Upper lobe of left lung (tissue), 6 donors: ENCODE measurements around the gene HMX1. TPM values are rescaled to one million over a fixed set of nuclear protein-coding genes. Genes with fewer than 3 reads are reported as not detected.
A peak's percentile ranks its signal among the peaks of the same experiment; 100 is the strongest.

Experiments used
- ATAC-seq, 2 donors: fragments of 200-7000 bp; cut with Tn5 transposase; one replicate each; pipeline ENCODE4 v1.9.1; 2022; ENCODE audit warnings: mild to moderate bottlenecking in 2 of 2, moderate library complexity in 2 of 2; ENCODE audit not compliant: low FRiP score in 2 of 2
- DNase-seq, 2 donors: peaks; one replicate each; pipeline ENCODE4 v3.0.0-alpha.2; 2019 to 2020
- H3K27ac ChIP-seq, 4 donors: fragments of 200-600 bp; sonication (generic); one replicate each; pipeline ENCODE4 v1.5.1; 2016 to 2019
- H3K27me3 ChIP-seq, 4 donors: fragments of 200-600 bp; sonication (generic); one replicate each; pipeline ENCODE4 v1.5.1; 2017 to 2019
- H3K36me3 ChIP-seq, 4 donors: fragments of 200-600 bp; sonication (generic); one replicate each; pipeline ENCODE4 v1.5.1; 2016 to 2019
- H3K4me1 ChIP-seq, 4 donors: fragments of 200-600 bp; sonication (generic); one replicate each; pipeline ENCODE4 v1.5.1; 2018 to 2019
- H3K4me3 ChIP-seq, 4 donors: fragments of 200-600 bp; sonication (generic); one replicate each; pipeline ENCODE4 v1.5.1; 2017 to 2019; ENCODE audit warnings: mild to moderate bottlenecking in 2 of 4, moderate library complexity in 1 of 4
- H3K9me3 ChIP-seq, 4 donors: fragments of 200-600 bp; sonication (generic); one replicate each; pipeline ENCODE4 v1.5.1; 2018 to 2019
- EP300 ChIP-seq, 4 donors: sonication (generic); formaldehyde crosslinking; IDR thresholded peaks; one replicate each; pipeline ENCODE4 v1.5.1; 2017; ENCODE audit warnings: antibody characterized with exemption in 4 of 4, control low read depth in 2 of 4
- POLR2A ChIP-seq, 4 donors: fragments of 450-650 bp; IDR thresholded peaks; one replicate each; pipeline ENCODE4 v1.5.1; 2016 to 2017; ENCODE audit warnings: antibody characterized with exemption in 4 of 4, mild to moderate bottlenecking in 2 of 4
- POLR2AphosphoS5 ChIP-seq, 2 donors: sonication (generic); formaldehyde crosslinking; IDR thresholded peaks; one replicate each; pipeline ENCODE4 v1.5.1; 2017; ENCODE audit warnings: antibody characterized with exemption in 2 of 2
- WGBS, 2 donors: methylation state at CpG; one replicate each; pipeline ENCODE4 v1.1.5; 2017 to 2018; 5-methylcytosine and 5-hydroxymethylcytosine counted together
- total RNA-seq, 6 donors: library from RNA; depleted of rRNA in 4 of 6; stranded (reverse); fragments of >200 nt in 4 of 6; gene quantifications; one replicate each; pipeline versions ENCODE4 v1.1.0 to v1.2.1, GENCODE V29; 2016 to 2021
- TF ChIP-seq, protein P1 (sequence below), 6 experiments: fragments of 450-650 bp in 4 of 6; fragments of 200-600 bp in 2 of 6; sonication (generic) in 2 of 6; IDR thresholded peaks; one replicate each; pipeline ENCODE4 v1.5.1; 2016 to 2019; ENCODE audit warnings: antibody characterized with exemption in 6 of 6
- donor health status: DM: no; HTN: no; CAD: no; lungs with moderate emphysema.
- donor health status: DM: no; HTN: yes; CAD: no; lungs with severe emphysema.

The HMX1 gene
- total RNA-seq, 6 donors from 2014 or later, result not detected

DNA sequence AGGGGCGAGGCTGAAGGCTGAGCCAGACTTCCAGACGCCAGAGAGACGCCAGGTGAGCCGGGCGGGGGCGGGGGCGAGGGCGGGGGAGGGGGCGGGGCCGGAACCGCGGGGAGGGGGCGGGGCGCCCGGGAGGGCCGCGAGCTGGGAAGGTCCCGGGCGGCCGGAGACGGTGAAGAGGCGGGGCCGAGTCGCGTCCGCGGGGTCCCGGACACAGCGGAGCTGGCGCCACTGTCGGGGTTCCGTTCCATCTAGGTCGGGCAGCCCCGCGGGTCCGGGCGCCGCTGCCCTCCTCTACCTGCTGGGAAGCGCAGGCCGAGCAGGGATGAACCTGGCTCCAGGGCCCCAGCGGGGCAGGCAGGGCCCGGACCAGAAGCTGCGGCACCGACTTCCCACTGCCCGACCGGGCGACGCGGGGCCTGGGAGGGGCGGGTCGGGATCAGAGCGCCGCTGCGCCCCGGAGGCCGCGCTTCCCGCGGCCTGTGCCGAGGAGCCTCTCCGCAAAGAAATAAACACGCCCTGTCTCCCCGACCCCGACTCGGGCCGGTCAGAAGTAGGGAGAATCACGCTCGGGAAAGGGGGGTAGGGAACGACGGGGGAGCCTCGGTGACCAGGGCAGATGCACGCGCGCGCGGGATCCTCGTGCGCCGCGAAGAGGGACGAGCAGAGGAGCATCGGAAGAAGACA lies 10.6 kb downstream of the HMX1 start:
- Histone ChIP-seq H3K4me3 (peak overlapping the region in 2 of 4 donors; percentile 6 to 29), H3K9me3 (no peaks in the 10 kb centered on the region), H3K4me1 (peaks cover 5 to 55% (median 26%) of the 10 kb centered on the region in 4 donors), H3K27me3 (peaks cover 0 to 90% (median 49%) of the 10 kb centered on the region in 4 donors), H3K36me3 (no peaks in the 10 kb centered on the region), H3K27ac (no peak overlapping the region)
- TF ChIP-seq, protein P1, sequence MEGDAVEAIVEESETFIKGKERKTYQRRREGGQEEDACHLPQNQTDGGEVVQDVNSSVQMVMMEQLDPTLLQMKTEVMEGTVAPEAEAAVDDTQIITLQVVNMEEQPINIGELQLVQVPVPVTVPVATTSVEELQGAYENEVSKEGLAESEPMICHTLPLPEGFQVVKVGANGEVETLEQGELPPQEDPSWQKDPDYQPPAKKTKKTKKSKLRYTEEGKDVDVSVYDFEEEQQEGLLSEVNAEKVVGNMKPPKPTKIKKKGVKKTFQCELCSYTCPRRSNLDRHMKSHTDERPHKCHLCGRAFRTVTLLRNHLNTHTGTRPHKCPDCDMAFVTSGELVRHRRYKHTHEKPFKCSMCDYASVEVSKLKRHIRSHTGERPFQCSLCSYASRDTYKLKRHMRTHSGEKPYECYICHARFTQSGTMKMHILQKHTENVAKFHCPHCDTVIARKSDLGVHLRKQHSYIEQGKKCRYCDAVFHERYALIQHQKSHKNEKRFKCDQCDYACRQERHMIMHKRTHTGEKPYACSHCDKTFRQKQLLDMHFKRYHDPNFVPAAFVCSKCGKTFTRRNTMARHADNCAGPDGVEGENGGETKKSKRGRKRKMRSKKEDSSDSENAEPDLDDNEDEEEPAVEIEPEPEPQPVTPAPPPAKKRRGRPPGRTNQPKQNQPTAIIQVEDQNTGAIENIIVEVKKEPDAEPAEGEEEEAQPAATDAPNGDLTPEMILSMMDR (IDR thresholded peaks at IDR 0.05), result no peak
- TF ChIP-seq POLR2A (IDR thresholded peaks at IDR 0.05) (no peak), EP300 (IDR thresholded peaks at IDR 0.05) (no peak)
- DNase-seq (no peak), ATAC-seq (no peak)
- WGBS, 2 donors, result 0 to 10% methylated on average over 3 to 45 of the region's 82 CpGs

DNA sequence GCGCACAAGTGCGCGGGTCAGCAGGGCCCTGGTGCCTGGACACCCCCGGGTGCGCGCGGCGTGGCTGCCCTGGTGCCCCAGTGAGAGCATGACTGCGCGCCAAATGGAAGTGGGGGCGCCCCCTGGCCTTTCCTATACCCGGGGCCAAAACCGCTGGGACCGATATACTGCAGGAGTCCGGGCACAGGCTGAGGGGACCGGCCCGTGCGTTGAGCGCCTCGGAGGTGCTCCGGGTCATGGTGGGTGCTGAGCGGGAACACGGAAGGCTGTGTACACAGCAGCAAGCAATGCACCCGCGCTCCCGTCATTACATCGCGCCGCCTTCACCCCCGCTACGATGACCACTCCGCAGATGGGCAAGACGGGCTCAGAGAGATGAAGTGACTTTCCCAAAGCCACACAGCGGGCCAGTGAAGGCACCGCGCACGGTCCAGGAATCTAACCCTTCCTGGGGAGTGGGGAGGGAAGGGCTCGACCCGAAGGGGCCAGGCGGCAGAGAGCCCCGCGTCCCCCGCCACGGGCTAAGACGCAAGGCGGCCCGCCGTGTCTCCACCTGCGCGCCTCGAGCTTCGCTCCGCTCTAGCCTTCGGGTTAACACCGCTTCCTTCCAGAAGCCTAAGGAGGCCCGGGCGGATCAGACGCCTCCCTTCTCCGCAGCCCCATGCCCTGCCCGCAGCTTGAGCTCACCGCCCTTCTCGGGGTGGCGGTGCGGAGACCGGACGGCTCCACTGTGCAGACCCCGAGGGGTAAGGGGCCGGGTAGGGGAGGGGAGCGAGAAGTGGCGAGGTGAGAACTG lies 11.3 kb downstream of the HMX1 start:
- Histone ChIP-seq H3K36me3 (no peaks in the 10 kb centered on the region), H3K4me3 (peak overlapping the region in 2 of 4 donors; percentile 6 to 29), H3K27me3 (peaks cover 0 to 87% (median 50%) of the 10 kb centered on the region in 4 donors), H3K27ac (no peak overlapping the region), H3K4me1 (peaks cover 5 to 55% (median 26%) of the 10 kb centered on the region in 4 donors), H3K9me3 (no peaks in the 10 kb centered on the region)
- DNase-seq, result no peak
- ATAC-seq, result no peak
- TF ChIP-seq EP300 (IDR thresholded peaks at IDR 0.05) (no peak), POLR2AphosphoS5 (IDR thresholded peaks at IDR 0.05) (no peak), POLR2A (IDR thresholded peaks at IDR 0.05) (no peak)
- TF ChIP-seq, protein P1 (IDR thresholded peaks at IDR 0.05), result no peak
- WGBS, 2 donors, result 3% methylated on average over 46 of the region's 70 CpGs; no CpG with 5 or more reads in 1 of the 2 donors

DNA sequence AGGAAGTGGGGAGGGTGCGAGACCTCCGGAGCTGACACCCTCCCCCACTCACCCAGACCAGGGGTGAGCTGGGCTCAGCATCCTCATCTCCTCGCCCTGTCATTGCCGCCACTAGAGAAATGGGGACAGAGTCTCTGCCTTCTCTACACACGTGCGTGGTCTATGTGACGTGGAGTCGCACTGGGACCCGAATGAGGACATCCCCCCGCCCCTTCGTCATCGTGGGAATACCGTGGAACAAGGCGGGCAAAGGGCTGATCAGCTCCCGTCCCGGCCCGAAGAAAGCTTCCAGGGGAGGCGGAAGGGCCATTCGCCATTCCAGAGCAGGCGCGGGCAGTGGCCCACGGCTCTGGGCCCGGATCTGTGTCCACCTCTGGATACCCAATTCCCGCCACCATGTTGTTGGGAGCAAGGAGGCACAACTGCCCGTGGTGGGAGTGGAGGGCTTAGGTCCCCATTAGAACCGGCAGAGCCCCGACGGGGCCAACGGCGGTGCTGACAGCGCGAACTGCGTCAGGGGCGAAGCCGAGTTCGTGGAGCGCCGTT lies 12.0 kb downstream of the HMX1 start:
- TF ChIP-seq, protein P1 (IDR thresholded peaks at IDR 0.05), result no peak
- TF ChIP-seq EP300 (IDR thresholded peaks at IDR 0.05) (no peak), POLR2AphosphoS5 (IDR thresholded peaks at IDR 0.05) (no peak), POLR2A (IDR thresholded peaks at IDR 0.05) (no peak)
- H3K36me3 ChIP-seq, result no peaks in the 10 kb centered on the region

DNA sequence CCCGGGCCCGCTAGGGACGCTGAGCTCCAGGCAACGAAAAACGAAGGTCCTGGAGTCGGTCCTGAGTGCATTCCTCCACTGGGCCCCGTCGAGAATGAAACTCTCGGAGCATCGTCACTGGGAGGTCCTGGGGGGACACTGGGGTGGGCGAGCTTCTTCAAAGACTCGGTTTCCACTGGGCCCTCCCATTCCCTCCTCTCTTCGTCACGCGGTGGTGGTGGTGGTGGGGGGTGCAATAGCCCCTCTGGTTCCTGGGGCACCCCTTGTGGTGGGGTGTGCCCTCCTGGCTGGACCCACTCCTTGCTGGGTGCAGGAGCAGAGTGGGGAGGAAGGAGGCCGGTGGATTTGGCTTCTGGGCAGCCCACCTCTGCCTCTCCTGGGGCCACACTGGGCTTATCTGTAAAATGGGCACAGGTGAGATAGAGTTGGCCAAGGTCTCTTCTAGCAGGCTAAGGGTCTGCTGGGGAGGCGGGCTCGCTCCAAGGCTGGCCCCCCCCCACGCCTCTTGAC lies 12.9 kb downstream of the HMX1 start:
- ATAC-seq (no peak), DNase-seq (no peak)
- Histone ChIP-seq H3K36me3 (no peaks in the 10 kb centered on the region), H3K27me3 (peaks cover 0 to 77% (median 42%) of the 10 kb centered on the region in 4 donors), H3K9me3 (no peaks in the 10 kb centered on the region), H3K4me3 (no peak overlapping the region), H3K4me1 (peaks cover 5 to 55% (median 26%) of the 10 kb centered on the region in 4 donors), H3K27ac (no peak overlapping the region)
- WGBS, 2 donors, result 0 to 3% methylated on average over 2 to 16 of the region's 19 CpGs
- TF ChIP-seq, protein P1 (IDR thresholded peaks at IDR 0.05), result no peak
- TF ChIP-seq EP300 (IDR thresholded peaks at IDR 0.05), result no peak
- TF ChIP-seq POLR2A (IDR thresholded peaks at IDR 0.05), result no peak
- TF ChIP-seq POLR2AphosphoS5 (IDR thresholded peaks at IDR 0.05), result no peak

More for the DNA sequence above, 12.0 kb downstream of the HMX1 start:
- Histone ChIP-seq H3K9me3 (no peaks in the 10 kb centered on the region), H3K27ac (no peak overlapping the region), H3K4me3 (no peak overlapping the region), H3K27me3 (peaks cover 0 to 83% (median 48%) of the 10 kb centered on the region in 4 donors), H3K4me1 (peaks cover 5 to 55% (median 26%) of the 10 kb centered on the region in 4 donors)
- ATAC-seq (no peak), DNase-seq (no peak)
- 4 to 9% methylated on average over 16 to 38 of the region's 38 CpGs for WGBS, 2 donors
